Measurements from ENCODE around the gene SH3D19.

- TF ChIP-seq, protein P1, sequence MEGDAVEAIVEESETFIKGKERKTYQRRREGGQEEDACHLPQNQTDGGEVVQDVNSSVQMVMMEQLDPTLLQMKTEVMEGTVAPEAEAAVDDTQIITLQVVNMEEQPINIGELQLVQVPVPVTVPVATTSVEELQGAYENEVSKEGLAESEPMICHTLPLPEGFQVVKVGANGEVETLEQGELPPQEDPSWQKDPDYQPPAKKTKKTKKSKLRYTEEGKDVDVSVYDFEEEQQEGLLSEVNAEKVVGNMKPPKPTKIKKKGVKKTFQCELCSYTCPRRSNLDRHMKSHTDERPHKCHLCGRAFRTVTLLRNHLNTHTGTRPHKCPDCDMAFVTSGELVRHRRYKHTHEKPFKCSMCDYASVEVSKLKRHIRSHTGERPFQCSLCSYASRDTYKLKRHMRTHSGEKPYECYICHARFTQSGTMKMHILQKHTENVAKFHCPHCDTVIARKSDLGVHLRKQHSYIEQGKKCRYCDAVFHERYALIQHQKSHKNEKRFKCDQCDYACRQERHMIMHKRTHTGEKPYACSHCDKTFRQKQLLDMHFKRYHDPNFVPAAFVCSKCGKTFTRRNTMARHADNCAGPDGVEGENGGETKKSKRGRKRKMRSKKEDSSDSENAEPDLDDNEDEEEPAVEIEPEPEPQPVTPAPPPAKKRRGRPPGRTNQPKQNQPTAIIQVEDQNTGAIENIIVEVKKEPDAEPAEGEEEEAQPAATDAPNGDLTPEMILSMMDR (IDR thresholded peaks at IDR 0.05) = no peak
- TF ChIP-seq POLR2A (IDR thresholded peaks at IDR 0.05) = no peak
Observed at GRCh38 chr4:151266497-151266896, 58.9 kb downstream of the SH3D19 start.

Data from Peyer's patch (tissue), 4 donors.